HT1080 (cell line): ENCODE results near the gene RERE. TPM values are rescaled to one million over a fixed set of nuclear protein-coding genes. Genes with fewer than 3 reads are reported as not detected.

Source experiments
- DNase-seq: peaks from one replicate; pipeline ENCODE4 v3.0.0-alpha.2; 2015; ENCODE audit warnings: low read depth
- total RNA-seq: library from RNA; depleted of rRNA; stranded (reverse); fragments of >200 nt; shearing (Covaris generic); gene quantifications from 2 replicates; pipeline ENCODE4 v1.2.3, GENCODE V29; 2014

RERE gene
- total RNA-seq, 1 experiment from 2014 or later: 12.4 TPM

DNA sequence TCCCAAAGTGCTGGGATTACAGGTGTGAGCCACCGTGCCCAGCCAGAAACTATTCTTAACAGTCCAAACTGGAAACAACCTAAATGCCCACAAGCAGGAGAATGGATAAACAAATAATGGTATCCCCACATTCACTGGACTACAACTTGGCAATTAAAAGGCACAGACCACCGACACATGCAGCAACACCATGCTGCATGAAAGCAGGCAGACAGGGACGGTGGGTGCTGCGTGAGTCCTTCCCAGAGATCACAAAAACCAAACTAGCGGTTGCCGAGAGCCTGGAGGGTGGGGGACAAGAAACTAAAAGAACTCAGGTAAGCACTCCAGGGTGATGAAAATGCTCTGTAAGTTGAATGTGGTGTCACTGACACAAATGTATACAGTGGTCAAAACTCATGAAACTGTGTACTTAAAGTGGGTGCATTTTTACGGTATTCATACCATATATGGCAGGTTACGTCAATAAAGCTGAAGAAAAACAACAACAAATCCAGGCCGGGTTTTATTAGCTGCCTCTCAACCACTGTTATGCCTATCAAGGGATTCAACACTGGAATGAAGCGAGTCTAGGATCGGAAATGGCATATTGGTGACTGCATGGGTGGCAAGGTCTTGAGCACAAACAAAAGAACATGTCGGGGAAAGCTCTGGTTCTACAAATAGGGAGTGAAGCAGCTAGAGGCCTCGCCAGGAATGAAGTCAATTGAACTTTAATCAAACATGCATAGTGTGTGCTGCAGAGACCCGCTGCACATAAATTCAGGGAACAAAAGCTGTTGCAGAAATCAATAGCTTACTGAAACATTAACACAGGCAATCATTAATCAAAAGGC lies 447.2 kb downstream of the RERE start:
- DNase-seq: no peak

- no peak for DNase-seq
Measured at GRCh38 chr1:8368956-8369639, 448.3 kb downstream of the RERE start.

DNA sequence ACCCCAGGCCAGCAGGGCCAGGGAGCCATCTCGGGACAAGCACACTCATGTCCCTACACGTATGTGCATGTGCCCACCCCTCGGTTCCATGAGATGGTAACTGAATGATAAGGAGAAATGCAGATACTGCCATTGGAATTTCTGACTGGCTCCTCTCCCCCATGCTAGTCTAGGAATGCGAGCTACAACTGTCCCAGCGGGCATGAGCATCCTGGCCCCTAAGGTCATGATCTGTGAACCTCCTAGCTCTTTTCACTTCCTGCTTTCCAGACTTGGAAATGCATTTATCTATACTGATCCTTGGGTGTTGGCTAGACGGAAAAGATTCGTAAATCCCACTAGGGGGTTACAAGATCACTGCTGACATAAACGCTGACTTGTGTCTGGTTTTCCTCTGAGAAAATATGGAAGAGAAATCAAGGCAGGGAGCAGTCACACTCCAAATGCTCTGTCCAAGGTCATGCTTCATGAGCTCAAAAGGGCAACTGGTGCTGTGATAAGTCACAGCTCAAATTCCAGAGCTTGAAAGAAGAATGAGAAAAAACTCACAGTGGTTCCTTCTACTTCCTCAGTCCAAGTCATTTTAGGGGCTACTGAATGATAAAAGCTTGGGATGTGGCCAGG lies 449.8 kb downstream of the RERE start:
- DNase-seq: no peak

- DNase-seq: no peak
Measured at GRCh38 chr1:8365661-8366362, 451.6 kb downstream of the RERE start.

DNA sequence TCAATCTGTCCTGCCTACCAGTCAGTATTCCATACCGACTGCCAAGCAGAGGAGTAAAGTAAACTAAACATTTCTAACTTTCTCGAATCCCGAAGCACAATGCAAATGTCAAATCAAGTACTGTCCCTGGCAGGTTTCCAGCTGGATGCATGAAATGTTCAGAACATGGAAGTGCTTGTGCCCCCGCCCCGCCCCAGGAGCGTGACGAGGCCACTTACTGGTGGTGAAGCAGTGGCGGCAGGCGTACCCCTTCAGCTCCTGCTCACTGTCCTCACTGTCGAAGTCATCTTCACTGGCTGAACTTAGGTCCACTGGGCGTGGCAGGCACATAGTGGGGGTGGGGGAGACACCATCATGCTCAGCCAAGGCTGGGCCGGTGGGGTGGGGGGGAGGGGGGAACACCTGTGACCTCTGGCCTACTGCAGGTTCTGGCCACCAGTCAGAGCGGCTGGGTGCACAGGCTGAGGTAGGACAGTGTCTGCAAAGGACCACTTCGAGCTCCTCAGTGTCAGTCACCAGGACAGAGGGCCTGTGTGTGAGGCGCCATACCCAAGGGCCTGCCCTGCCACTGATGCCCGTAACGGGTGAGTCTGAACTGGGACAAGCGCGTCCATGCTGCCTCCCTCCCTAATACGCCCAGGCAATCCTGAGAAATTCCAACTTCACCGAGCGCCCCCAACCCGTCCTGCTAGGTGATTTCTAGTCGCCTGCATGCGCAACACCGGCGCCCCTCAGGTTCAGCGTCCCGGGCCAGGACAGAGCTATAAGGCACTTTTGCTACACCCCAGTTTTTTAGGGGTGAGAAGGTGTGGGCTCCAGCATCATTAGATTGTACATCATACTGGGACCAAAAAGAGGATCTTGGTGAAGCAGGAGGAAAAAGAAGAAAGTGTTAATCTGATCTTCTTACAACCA lies 452.7 kb downstream of the RERE start:
- no peak for DNase-seq

DNA sequence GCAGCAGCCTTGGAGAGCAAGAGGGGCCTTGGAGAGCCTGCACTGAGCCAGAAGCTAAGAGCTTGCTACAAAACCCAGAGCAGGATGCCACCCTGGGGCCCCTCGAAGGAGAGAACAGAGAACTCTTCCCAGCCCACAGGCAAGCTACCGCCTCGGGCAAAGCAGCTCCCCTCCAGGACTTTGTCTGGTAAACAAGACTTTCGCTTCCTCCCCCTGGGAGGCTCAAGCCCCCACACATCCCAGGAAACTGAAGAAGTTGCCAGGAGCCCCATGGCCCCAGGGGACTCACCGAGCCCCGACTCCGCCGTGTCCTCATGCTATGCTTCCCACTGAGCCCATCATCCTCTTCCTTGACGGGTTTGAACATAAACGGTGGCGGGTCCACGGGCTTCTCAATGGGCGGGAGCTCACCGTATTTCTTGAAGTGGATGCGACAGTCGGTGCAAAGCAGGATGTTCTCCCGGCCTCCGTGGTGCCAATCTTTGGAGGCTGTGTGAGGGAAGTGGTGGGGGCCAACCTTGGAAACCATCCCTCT lies 453.6 kb downstream of the RERE start:
- no peak for DNase-seq

GRCh38 chr1:8363186-8363766 lies 454.2 kb downstream of the RERE start:
- DNase-seq: no peak

GRCh38 chr1:8362701-8363101 lies 454.7 kb downstream of the RERE start:
- DNase-seq: no peak

DNA sequence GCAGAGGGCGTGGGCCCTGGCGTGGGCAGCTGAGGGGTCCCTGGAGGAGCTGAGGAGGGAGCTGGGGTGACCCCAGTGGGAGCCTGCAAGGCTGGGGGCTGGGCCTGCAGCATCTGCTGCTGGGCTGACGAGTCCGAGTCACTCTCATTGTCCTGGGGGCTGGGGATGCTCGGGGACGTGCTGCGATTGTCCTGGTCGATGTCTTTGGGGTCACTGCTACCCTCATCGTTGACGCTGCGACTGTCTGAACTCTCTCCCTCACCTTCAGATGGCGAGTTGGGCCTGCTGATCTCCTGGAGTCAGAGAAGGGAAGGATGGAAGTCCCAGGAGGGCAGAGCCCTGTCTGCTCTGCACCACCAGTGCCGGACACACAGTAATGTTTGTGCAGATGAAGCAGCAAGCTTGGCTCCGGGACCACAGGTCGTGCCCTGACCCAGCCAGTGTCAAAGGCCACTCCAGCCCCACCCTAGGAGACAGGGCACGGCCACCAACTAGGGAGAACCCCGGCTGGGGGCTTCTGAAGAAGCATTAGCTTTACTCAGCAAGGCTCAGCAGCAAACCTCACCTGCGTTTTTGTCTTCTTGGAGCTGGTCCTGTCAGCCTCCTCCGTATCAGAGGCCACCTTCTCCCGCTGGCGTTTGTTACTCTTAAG lies 456.1 kb downstream of the RERE start:
- no peak for DNase-seq

- DNase-seq: no peak
Measured at GRCh38 chr1:8360493-8361197, 456.8 kb downstream of the RERE start.

DNA sequence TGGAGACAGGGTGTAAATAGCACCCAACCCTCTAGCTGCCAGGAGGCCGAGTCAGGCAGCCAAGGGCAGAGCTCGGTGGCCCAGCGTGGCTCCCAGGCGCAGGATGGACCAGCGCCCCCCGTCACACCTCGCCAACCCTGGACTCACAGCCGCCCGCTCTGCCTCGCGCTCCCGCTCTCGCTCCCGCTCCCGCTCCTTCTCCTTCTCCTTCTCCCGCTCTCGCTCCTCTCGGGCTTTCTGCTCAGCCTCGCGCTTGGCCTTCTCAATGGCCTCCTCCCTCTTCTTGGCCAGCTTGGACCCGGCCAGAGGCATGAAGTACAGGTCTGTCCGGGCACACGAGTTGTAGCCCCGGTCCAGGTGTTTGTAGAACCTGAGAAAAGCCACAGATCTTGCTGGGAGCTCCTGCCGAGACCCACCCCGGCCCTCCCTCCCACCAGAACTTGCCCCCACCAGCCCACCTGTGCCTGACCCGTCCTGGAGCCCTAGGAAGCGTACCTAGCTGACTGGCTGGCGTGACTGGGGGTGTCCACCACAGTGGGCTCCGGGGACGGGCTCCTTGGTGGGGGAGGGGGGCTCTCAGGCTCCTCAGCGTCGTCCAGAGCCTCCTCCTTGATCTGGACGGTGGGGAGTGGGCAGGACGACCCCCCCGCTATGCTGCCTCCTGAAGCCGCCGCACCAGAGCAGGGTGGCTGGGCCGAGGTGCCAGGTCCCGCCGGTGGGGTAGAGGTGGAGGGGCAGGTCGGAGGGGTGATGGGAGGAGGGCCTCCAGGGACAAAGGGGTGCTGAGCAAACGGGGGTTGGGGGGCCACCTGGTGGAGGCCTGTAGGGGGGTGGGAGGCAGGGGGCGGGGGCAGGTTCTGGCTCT lies 457.6 kb downstream of the RERE start:
- DNase-seq: no peak

GRCh38 chr1:8358897-8359616 lies 458.4 kb downstream of the RERE start:
- no peak for DNase-seq

DNA sequence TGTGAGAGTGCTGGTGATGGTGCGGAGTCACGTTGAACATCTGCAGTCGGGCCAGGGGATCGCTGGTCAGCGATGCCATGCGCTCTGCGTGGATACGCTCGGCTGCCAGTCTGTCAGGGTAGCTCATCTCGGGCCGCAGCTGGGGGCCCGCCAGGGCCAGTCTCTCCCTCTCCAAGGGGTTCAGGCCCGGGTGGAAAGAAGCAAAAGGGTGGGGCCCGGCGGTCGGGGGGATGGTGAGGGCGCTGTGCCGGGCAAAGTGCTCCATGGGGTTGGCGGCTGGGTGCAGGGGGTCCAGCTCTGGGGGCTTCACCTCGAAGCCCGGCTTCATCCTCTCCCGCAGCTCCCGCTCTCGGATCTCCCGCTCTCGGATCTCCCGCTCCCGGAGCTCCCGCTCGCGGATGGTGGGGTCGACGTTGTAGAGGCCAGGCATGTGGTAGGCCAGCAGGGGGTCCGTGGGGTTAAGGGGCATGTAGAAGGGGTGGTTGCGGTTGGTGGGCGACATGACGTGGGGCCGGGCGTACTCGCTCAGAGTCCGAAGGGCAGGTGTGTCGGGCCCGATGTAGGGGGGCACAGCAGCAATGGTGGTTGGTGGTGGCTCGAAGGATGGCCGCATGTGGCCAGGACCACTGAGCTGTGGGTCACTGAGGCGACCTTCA lies 459.1 kb downstream of the RERE start:
- no peak for DNase-seq

DNA sequence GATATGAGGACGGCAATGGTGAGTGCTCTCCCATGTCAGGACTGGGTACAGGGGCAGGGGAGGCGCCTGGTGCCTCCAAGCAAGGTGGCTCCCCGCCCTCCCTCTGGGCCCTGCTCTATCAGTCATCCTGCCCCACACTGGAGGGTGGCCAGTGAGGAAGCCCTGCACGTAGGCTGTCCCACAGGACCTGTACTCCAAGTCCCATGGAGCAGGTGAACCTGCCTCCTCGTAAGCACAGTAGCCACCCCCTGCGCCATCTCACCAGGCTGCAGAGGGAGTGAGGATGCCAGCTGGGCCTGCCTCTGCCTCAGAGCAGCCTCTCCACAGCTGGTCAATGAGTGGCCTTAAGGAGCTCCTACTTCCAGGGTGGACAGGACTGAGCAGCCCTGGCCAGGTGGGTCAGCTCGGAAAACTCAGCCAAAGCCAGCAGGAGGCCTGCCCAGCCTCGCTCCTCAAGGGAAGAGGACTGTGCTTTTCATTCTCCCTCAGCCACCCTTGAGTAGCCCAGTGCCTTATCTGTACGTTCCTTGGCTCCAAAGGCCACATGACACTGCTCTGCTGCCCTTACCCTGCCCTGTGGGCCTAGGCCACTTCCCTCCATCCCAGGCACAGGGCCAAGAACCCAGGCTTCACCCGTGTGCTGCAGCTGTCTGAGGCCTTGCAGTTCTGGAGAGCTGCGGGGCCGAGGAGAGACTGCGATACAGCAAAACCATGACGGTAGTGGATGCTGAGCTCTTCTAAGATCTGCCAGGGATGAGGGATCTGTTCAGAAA lies 459.9 kb downstream of the RERE start:
- no peak for DNase-seq

- DNase-seq: no peak
Measured at GRCh38 chr1:8356256-8357209, 460.9 kb downstream of the RERE start.
